ENCODE results near the gene CDK11B.
"Not testable (repeated sequence)": the region's sequence is repeated elsewhere in the genome, so short reads cannot be mapped to it uniquely, and the experiment has no call there.

Gene CDK11B

GRCh38 chr1:1662830-1663560 lies 4.2 kb upstream of the CDK11B start:
- not testable (repeated sequence) for DNase-seq (ENCODE audit: low spot score); FAIRE-seq

- not testable (repeated sequence) for FAIRE-seq; DNase-seq (ENCODE audit: low spot score)
Observed at GRCh38 chr1:1662392-1662791, 3.6 kb upstream of the CDK11B start.

- not testable (repeated sequence) for DNase-seq (ENCODE audit: low spot score); FAIRE-seq
Observed at GRCh38 chr1:1648265-1648664, 10.5 kb downstream of the CDK11B start.

GRCh38 chr1:1647567-1648241 lies 11.1 kb downstream of the CDK11B start:
- not testable (repeated sequence) for FAIRE-seq; DNase-seq (ENCODE audit: low spot score)

GRCh38 chr1:1646326-1646725 lies 12.5 kb downstream of the CDK11B start:
- not testable (repeated sequence) for FAIRE-seq; DNase-seq (ENCODE audit: low spot score)

- FAIRE-seq; DNase-seq (ENCODE audit: low spot score): not testable (repeated sequence)
Observed at GRCh38 chr1:1640711-1641461, 17.9 kb downstream of the CDK11B start.

- not testable (repeated sequence) for DNase-seq (ENCODE audit: low spot score); FAIRE-seq
Observed at GRCh38 chr1:1640081-1640480, 18.7 kb downstream of the CDK11B start.

- not testable (repeated sequence) for DNase-seq (ENCODE audit: low spot score); FAIRE-seq
Observed at GRCh38 chr1:1639368-1639767, 19.4 kb downstream of the CDK11B start.

- FAIRE-seq; DNase-seq (ENCODE audit: low spot score): not testable (repeated sequence)
Observed at GRCh38 chr1:1638528-1638927, 20.3 kb downstream of the CDK11B start.

GRCh38 chr1:1637479-1637875 lies 21.3 kb downstream of the CDK11B start:
- not testable (repeated sequence) for FAIRE-seq; DNase-seq (ENCODE audit: low spot score)

- DNase-seq (ENCODE audit: low spot score): not testable (repeated sequence)
Observed at GRCh38 chr1:1636621-1637478, 22.0 kb downstream of the CDK11B start.

GRCh38 chr1:1634613-1635012 lies 24.2 kb downstream of the CDK11B start:
- DNase-seq (ENCODE audit: low spot score); FAIRE-seq: not testable (repeated sequence)

More at GRCh38 chr1:1636621-1637478, 22.0 kb downstream of the CDK11B start:
- not testable (repeated sequence) for FAIRE-seq

GRCh38 chr1:1633409-1633808 lies 25.4 kb downstream of the CDK11B start:
- not testable (repeated sequence) for FAIRE-seq; DNase-seq (ENCODE audit: low spot score)

- no peak for DNase-seq (ENCODE audit: low spot score)
- FAIRE-seq: no peak
Observed at GRCh38 chr1:1631782-1632420, 26.9 kb downstream of the CDK11B start, which contains the start of gene MMP23B. Gene MMP23B (plus strand): TSS chr1:1632173. CDS start chr1:1632219, 46 bp downstream.

GRCh38 chr1:1630965-1631781 lies 27.6 kb downstream of the CDK11B start:
- FAIRE-seq (no peak), DNase-seq (ENCODE audit: low spot score) (no peak)

- no peak for DNase-seq (ENCODE audit: low spot score)
- no peak for FAIRE-seq
Observed at GRCh38 chr1:1630191-1630964, 28.4 kb downstream of the CDK11B start.

GRCh38 chr1:1629430-1630190 lies 29.2 kb downstream of the CDK11B start:
- FAIRE-seq (no peak), DNase-seq (ENCODE audit: low spot score) (no peak)

All from RCC 7860 (cell line).